Stimulated activated CD4-positive, alpha-beta T cell treated with anti-CD3 and anti-CD28 coated beads, Interleukin-1b, Interleukin-23, amount 100 ng/mL, for 48 hours (primary cell): ENCODE results near the gene ABCG1.

Source experiments
- DNase-seq: peaks from one replicate; pipeline ENCODE4 v3.0.0-alpha.2; 2020

The ABCG1 gene

DNA sequence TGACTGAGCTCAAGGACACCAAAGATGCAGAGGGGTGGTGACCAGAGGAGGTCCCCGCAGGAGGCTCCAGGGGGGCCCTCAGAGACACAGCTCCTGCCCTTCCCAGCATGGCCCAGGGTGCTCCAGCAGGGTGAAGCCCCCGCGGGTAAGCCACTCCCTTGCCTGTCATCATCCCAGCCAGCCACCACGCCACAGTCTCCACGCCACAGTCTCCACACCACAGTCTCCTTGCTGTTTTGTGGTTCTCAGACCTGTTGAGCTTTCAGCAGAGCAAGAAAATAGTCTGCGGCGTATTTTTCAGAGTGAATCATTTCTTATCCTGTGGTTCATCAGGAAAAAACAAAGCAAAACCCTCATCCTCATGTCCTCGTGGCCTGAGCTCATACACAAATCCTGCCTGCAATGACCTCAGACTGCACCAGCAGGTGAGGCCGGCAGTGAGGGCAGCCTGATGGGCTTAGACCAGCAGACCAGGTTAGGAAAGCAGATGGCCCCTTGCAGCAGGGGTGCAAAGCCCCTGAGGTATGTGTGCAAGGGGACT, 25.7 kb upstream of the ABCG1 start:
- DNase-seq: peak; percentile 69

DNA sequence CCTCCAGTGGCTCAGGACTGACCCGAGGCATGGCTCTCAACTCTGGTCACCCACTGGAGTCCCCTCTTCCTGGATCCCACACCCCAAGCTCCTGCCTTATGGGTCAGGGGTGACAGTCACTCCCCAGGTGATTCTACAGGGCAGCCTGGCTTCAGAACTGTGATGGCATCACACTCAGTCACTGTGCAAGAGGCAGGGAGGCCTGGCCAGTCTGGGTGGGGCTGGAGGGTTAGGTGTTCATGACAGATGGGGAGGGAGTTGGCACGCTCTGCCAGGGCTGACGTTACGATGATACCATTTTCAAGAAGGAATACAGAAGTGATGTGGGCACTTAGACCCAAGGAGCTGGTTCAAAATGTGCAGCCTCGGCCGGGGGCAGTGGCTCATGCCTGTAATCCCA, 25.2 kb upstream of the ABCG1 start:
- no peak for DNase-seq

DNA sequence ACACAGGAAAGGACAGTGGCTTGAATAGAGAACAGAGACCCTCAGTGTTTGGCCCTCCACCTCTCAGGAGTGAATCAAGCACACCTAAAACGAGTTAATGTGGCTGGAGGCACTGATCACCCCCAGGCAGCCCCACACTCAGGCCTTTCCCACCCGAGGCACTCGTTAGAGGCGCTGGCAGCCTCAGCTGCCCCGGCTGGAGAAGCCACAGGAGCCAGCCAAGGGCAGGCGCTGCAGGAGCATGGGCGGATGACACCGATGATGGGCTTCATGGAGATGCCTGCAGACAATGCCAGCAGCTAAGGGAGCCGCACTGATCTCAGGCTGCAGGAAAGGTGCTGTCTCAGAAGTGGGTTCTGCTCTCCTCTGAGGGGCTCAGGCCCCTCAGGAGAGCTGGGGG, 24.1 kb upstream of the ABCG1 start:
- no peak for DNase-seq

DNA sequence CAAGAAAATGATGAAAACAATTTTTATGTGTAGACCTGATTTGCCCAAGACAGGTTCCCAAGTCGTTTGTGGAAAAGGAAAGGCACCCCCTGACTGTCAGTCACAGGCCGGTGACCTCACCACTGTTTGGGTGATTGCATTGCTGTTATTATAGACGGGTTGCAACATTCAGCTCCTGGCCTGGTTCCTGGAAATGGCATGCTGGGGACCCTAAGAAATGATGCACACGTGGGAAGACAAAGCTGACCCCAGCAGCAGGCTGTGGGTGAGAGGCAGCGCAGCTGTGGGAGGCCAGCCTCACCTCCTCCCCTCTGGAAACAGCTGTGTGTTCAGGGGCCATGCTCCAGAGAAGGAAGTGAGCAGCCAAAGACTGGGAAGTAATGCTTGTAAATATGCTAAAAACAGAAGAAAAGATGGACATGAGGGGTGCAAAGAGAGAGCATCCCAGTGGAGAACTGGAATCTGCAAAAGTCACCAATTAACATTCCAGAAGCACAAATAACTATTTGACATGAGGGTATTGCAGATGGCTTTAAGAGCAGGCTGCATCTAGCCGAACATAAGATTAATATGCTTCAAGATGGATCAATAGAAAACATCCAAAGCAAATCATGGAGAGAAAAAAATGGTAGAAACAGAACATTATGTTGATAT, 23.4 kb upstream of the ABCG1 start:
- DNase-seq: no peak

DNA sequence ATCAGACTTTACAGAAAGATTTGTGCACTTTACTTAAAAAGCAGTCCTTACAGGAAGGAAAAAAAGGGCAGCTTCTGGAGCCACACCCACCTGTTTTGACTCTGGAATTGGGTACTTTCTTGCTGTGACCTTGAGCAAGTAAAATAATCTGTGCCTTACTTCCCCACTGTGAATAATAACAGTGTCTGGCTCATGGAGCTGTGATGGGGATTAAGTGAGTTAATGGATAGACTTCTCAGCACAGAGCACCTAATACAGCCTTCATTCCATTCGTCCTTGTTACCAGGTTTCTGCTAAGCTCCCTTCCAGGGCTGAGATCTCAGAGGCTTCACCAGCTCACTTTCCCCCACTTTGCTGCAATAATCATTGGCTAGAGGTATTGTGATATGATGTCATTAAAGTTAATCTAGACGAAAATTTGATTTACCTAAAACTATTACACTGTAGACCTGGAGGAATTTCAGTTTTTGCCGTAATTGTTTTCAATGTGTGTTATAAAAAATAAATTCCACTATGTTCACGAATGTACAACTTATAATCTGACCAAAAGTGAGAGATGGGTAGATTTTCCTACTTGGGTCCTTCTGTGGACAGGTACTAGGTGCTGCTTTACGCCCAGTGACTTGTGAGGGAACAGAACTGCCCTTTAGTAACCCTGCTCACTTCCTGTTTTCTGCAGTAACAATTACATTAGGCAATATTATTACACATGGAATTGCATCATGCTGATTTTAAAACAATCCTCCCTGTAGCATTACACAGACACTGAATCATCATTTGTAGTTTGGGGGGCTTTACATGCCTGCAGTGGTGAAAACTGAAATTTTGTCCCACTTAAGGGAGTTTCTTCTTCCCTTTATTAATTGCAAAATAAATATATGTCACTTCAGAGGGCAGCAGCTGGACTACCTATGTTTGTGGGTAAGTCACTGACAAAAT, 19.7 kb upstream of the ABCG1 start:
- no peak for DNase-seq

DNA sequence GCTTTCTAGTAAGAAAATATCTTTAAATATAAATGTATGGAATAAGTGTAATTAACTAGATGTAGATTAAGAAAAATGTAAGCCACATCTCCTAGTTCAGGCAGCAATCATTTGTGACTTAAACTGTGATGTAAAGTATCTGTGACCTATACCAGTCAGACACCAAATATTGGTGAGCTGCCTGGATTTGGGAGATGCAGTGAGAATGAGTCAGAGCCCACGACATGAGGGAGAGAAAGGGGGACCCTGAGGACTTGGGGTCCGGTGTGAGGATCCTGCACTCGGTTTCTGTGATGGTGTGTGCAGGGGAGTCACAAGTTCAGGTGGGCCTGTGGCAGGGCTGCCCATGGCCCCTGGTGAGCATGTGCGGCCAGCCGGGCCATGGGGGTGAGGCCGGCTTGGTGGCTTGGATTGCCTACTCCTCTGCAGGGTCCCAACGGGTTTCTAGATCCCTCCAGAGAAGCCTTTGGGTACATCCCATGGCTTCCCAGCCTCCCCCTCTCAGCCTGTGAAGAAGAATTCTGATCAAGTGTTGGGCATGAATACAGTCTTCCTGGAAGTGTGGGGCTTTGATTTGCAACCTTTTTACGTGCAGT, 19.0 kb upstream of the ABCG1 start:
- no peak for DNase-seq

DNA sequence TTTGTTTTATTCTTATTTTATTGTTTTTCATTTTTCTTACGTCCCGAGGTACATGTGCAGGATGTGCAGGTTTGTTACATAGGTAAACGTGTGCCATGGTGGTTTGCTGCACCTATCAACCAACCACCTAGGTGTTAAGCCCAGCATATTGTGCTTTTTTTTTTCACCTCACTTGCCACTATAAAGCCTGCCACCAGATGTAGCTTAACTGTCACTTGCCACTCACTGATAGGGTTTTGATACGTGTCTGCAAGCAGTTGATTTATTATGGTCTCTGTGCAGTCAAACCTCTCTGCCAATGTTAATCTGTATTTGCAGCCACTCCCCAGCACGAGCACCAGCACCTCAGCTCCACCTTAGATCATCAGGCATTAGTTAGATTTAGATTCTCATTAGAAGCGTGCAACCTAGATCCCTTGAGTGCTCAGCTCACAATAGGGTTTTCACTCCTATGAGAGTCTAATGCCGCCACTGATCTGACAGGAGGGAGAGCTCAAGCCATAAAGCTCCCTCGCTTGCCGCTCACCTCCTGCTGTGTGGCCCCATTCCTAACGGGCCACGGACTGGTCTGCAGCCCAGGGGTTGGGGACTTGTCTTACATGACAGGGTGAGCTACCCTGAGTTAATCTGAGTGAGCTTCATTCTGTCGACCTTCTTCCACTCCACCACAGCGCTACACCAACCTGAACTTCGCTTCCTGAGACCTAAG, 17.9 kb upstream of the ABCG1 start:
- DNase-seq: no peak

DNA sequence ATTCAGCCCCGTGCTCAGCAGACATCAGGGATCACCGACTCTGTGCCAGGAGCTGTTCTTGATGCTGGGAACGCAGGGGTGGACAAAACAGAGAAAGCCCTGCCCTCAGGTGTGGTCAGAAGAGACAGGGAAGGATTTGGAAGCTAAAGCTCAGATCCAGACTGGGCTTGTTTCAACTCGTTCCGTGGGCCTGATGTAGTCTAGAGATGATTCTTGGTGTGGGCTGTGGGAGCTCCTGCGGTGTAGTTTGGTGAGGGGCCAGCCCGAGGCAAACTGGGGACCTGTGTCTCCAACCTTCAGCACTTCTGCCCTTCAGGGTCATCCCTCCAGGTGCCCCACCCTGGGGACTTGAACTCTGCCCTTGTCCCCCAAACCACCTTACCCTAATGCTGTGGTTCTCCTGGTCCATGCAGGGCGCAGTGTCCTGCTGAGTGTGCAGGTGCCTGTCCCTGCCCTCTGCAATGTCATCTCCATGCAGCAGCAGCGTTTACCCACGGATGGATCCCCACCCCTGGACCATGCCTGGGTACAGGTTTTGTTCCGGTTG, 17.3 kb upstream of the ABCG1 start:
- DNase-seq: no peak

DNA sequence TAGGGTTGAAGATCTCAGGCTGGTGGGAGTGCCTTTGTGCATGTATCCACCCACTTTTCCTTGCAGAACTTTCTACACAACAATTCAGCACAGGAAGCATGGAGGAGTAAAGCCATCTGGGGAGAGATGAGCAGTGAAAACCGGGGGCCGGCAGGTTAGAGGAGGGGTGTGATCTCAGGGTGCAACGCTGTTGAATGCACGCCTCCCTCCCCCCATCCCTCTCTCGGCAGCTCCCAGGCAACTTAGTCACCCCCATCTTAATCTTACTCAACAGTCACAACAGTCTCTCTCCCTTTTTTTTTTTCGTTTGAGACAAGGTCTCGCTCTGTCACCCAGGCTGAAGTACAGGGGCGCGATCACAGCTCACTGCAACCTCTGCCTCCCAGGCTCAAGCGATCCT, 16.6 kb upstream of the ABCG1 start:
- no peak for DNase-seq

DNA sequence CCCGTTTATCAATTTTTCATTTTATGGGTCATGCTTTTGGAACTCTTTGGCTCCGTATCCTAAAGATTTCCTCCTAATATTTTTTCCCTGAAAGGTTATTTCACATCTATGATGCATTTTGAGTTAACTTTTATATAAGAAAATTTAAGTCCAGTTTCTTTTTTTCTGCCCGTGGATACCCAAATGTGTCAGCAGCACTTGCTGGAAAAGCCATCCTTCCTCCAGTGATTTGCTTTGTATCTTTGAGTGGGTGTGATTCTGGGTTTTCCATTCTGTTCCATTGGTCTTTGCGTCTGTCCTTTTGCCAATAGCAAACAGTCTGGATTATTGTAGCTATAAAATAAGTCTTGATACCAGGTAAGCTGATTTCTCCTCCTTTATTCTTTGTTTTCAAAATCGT, 15.6 kb upstream of the ABCG1 start:
- DNase-seq: no peak

DNA sequence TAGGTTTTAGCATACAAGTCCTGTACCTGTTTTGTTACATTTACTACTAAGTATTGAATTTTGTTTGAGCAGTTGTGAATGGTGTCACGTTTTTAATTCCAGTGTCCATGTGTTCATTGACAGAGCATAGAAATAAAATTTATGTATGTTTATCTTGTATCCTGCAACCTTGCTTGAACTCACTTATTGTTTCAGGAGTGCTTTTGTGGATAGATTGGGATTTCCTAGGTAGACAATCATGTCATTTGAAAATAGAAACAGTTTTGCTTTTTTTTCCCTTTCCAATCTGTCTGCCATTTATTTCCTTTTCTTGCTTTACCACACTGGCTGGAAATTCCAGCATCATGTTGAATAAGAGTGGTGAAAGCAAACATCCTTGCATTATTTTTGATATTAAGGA, 15.0 kb upstream of the ABCG1 start:
- no peak for DNase-seq

DNA sequence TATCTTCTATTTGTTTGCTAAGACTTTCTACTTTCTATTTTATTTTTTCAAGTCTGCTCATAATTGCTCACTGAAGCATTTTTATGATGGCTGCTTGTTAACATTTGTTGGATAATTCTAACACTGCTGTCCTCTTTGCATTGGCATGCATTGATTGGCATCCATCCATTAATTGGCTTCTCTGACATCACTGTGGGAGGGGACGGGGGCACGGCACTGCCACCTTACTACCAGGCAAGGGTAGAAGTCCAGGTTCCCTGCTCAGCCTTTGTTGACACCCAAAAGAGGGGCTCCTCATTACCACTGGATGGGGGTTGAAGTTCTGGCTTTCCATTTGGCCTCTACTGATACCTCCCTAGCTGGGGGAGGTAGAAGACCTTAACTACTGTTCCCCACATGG, 11.5 kb upstream of the ABCG1 start:
- no peak for DNase-seq

DNA sequence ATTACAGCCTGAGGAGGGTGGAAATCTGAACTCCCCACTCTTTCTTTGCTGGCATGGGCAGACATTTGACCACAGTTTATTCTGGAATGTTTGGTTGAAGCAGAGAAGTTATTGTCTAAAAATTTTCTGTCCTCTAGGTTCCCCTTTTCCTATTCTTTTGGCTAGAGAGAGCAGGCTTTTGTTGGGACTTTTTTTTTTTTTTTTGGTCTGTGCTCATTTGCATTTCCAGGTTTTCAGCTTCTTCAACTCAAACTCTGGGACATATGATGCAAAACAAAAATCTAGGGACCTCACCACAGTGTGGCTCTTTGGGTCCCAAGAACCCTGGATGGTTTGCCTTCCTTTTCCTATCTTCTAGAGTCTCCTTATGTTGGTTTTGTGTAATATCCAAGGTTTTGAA, 10.9 kb upstream of the ABCG1 start:
- no peak for DNase-seq

DNA sequence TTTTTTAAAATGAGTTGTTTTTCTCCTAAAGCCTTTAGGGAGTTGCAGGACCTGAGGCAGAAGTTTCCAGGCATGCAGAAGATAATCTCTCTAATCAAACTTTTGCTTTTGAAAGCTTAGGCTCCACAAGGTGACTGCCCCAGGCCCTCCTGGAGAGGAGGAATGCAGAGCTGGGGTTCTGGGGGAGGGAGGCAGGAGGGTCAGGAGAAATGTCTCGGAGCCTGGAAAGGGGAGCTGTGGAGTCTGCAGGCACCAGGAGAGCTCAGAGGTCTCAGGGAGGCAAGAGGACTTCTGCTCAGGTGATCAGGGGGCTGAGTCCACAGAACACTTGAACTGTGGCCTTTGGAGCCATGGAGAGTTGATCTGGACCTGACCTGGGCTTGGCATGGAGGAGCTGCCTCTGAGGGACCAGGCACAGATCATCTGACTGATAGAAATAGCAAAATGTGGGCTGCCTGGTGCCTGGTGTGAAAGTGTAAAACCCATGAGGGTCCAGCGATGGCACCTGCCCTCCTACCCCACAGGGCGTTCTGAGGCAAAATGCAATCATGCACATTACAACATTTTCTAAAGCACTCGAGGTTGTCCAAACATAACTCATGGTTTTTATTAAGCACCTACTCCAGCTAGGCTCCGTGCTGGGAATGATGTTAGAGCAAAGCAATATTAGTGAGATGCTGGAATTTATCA, 10.0 kb upstream of the ABCG1 start:
- DNase-seq: no peak

DNA sequence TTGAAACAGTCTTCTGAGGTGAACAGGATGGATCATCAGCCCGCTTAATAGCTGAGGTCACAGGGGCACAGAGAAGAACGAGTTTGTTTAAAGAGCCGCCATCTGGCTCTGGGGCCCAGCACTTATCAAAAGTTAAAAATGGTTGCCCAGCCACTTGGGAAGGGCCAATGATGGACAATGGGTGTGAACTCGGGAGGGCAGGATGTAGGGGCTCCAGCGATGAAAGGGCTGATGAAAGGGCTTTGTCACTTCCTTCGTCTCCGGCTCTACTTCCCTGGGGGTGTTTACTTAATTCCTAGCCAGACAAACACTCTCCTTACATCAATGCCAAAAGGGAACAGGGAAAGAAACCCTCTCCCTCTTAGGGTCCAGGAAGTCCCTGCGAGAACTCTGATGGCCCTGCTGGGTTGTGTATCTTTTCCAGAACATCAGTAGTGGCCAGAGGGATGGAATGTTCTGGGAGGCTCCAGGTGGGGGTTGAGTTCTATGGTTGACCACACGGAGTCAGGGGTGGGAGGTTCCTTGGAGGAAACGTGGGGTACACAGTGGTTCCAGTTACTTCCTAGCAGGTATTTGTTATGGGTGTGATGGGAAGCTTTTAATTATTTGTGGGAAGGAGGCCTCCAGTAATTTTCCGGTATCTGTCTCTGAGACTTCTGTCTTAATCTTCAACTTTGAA, 9.0 kb upstream of the ABCG1 start:
- no peak for DNase-seq

DNA sequence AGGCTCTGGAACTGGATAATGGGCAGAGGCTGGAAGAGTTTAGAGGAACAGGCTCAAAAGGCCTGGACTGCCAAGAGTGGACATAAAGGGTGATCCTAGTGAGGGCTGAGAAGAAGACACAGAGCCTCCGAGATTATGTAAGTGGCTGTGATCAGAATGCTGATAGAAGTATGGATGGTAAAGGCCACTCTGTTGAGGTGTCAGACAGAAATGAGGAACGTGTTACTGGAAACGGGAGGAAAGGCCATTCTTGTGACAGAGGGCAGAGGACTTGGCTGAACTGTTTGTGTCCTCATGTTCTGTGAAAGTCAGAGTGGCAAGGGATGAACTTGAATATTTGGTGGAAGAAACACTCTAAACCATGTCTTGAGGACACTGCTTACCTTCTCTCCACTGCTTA, 6.7 kb upstream of the ABCG1 start:
- DNase-seq: no peak

DNA sequence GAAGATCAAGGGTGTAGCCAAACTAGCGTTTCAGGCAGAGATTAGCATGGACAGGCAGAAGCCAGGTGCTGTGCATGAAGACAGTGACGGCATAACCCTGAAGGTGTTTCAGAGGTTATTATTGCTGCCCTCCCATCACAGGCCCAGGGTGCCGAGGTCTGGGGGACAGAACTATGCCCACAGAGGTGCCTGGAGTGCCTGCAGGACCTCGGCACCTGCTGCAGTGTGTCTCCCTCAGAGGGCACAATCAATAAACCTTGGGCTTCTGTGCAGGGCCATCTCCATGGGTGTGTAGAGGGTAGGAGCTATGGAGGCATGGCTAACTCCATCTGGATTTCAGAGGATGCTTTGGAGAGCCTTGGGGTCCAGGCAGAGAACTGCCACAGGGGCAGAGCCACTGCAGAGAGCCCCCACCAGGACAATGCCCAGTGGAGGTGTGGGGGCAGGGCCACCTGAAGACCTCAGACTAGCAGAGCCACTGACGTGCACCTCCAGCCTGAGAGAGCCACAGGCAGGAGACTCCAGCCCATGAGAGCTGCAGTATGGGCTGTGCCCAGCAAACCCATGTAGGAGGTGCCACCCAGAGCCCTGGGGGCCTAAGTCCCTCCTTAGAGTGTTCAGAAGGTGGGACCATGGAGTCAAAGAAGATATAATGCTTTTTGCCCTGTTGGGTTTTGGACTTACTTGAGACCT, 5.7 kb upstream of the ABCG1 start:
- no peak for DNase-seq

DNA sequence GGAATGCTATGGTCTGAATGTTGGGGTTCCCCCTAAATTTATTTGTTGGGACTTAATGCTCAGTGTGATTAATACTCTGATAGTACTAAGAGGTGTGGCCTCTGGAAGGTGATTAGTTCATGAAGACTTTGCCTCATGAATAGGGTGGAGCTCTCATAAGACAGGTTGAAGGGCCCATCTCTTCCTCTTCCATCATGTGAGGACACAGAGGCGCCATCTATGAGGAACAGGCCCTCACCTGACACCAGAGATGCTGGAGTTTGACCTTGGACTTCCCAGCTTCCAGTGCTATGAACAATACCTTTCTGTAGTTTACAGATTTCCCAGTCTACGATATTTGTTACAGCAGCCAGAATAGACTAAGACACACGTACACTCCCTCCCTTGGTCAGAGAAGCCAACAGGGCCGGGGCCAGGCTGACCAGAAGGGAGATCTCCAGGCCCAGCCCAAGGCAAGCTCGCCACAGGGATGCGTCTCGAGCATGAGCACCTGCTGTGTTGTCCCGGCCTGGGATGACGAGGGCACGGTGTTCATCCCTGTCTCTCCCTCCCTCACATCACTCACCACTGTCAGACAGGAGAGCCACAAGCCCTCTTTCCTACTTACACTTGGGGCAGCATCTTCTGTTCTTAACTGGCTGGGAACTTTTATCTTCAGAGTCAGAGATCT, 4.7 kb upstream of the ABCG1 start:
- no peak for DNase-seq

DNA sequence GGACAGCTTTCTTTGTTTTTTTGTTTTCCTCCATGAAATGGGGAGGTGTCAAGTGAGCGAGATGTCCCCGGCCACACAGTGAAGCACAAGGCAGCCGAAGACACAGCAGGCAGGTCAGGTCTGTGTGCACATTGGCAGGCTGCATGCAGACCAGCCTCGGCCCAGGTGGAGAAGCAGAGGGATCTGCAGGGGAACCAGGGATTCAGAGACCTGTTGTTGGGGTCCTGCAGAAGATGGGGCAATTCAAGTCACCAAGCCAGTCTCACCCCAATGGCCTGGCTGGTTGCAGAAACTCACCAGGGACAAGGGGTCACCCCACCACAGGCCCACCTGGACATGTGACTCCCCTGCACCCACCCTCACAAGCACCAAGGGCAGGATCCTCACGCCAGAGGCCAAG, 4.0 kb upstream of the ABCG1 start:
- no peak for DNase-seq

DNA sequence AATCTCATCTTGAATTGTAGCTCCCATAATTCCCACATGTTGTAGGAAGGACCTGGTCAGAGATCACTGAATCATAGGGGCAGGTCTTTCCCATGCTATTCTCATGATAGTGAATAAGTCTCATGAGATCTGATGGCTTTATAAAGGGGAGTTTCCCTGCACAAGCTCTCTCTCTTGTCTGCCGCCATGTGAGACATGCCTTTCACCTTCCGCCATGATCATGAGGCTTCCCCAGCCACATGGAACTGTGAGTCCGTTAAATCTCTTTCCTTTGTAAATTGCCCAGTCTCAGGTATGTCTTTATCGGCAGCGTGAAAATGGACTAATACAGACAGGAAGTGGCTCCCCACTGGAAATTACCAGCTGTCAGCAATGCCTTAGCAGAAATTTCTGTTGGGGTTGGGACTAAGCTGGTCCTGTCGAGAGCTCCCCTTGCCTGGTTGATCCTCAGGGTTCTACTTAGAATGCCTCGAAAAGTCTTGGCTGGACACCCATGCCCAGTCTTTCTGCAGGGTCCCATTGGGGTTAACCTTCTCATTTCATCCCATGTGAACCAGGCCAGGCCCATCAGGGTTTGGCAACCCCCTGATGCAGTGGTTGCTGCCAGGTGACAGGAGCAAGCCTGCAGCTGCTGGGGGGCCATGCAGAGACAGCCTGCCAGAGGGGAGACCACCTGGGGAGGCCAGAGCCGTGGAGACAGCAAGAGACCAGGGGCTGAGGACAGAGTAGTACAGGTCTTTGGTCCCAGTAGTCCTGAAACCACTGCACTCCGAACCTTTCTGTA, 2.8 kb upstream of the ABCG1 start:
- DNase-seq: no peak
